Neural progenitor cell (in vitro differentiated cells): Measurements from ENCODE around the gene TBC1D14.

ENCODE experiments used
- EZH2 ChIP-seq: fragments of 200-600 bp; sonication (generic); IDR thresholded peaks from 2 replicates; pipeline ENCODE4 v1.6.1; 2017; ENCODE audit warnings: antibody characterized with exemption, mild to moderate bottlenecking, moderate library complexity
- EZH2phosphoT487 ChIP-seq: fragments of 200-600 bp; sonication (generic); IDR thresholded peaks from 2 replicates; pipeline ENCODE4 v1.6.1; 2017; ENCODE audit warnings: antibody characterized with exemption
- TF ChIP-seq, protein P1 (sequence below): fragments of 200-600 bp; sonication (generic); IDR thresholded peaks from 2 replicates; pipeline ENCODE4 v1.5.1; 2017; ENCODE audit warnings: antibody characterized with exemption, mild to moderate bottlenecking

DNA sequence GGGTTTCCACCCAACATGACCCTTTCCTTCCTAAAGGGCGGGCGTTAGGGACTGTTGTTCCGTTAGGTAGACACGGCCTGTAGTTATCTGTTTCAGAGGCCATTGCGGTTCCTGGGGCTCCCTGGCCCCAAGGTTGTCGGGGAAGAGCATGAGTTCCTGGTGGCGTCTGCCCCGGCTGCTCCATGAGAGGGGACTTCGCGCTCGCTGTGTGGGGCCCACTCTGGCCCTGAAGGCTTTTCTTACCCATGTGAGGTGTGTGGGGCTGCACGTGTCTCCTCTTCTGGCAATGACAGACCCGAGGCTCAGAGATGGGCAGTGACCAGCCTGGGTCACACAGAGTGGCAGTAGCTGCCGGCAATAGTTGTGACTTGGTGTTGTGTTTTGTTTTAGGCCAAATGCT lies 142.7 kb downstream of the TBC1D14 start:
- TF ChIP-seq, protein P1, sequence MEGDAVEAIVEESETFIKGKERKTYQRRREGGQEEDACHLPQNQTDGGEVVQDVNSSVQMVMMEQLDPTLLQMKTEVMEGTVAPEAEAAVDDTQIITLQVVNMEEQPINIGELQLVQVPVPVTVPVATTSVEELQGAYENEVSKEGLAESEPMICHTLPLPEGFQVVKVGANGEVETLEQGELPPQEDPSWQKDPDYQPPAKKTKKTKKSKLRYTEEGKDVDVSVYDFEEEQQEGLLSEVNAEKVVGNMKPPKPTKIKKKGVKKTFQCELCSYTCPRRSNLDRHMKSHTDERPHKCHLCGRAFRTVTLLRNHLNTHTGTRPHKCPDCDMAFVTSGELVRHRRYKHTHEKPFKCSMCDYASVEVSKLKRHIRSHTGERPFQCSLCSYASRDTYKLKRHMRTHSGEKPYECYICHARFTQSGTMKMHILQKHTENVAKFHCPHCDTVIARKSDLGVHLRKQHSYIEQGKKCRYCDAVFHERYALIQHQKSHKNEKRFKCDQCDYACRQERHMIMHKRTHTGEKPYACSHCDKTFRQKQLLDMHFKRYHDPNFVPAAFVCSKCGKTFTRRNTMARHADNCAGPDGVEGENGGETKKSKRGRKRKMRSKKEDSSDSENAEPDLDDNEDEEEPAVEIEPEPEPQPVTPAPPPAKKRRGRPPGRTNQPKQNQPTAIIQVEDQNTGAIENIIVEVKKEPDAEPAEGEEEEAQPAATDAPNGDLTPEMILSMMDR: no peak
- no peak for TF ChIP-seq EZH2phosphoT487
- no peak for TF ChIP-seq EZH2
